Activated CD8-positive, alpha-beta memory T cell treated with anti-CD3 and anti-CD28 coated beads, Interleukin-2, amount 10 ng/mL, durations not matched to agents 7 days and 5 days (primary cell): ENCODE results near the gene RPL32. TPM values are rescaled to one million over a fixed set of nuclear protein-coding genes. Genes with fewer than 3 reads are reported as not detected.

Source experiments
- ATAC-seq: fragments of 150-1000 bp; cut with Tn5 transposase; one replicate; pipeline ENCODE4 v1.10.0; 2021; ENCODE audit warnings: moderate library complexity
- CTCF ChIA-PET: fragments of 350-600 bp; sonication (Branson Sonifier 250); formaldehyde crosslinking; loops from one replicate; lab custom pipeline; 2021; ENCODE audit warnings: antibody characterized with exemption; lab: Charles Lee
- DNase-seq: peaks from one replicate; pipeline ENCODE4 v3.0.0-alpha.2; 2020
- H3K27ac Mint-ChIP-seq: one replicate; pipeline ENCODE4 v1.8.0; 2021; ENCODE audit warnings: mild to moderate bottlenecking, mixed read lengths
- H3K27me3 Mint-ChIP-seq: one replicate; pipeline ENCODE4 v1.8.0; 2021; ENCODE audit warnings: mixed read lengths
- H3K36me3 Mint-ChIP-seq: one replicate; pipeline ENCODE4 v1.8.0; 2021; ENCODE audit warnings: mild to moderate bottlenecking, mixed read lengths
- H3K4me1 Mint-ChIP-seq: one replicate; pipeline ENCODE4 v1.8.0; 2021; ENCODE audit warnings: mixed read lengths
- H3K4me3 Mint-ChIP-seq: one replicate; pipeline ENCODE4 v1.8.0; 2021; ENCODE audit warnings: mild to moderate bottlenecking, moderate library complexity, mixed read lengths
- H3K9me3 Mint-ChIP-seq: one replicate; pipeline ENCODE4 v1.8.0; 2022; ENCODE audit warnings: low read depth, mixed read lengths
- total RNA-seq, 2 experiments: library from RNA; stranded (reverse); gene quantifications; one replicate each; pipeline ENCODE4 v1.2.3, GENCODE V29; 2021

Gene RPL32
- total RNA-seq, 2 experiments from 2014 or later = 1,759 to 1,893 TPM

GRCh38 chr3:12818773-12819172 lies 22.6 kb downstream of the RPL32 start:
- H3K27ac Mint-ChIP-seq = no peak overlapping the region
- no peak overlapping the region for H3K4me3 Mint-ChIP-seq
- CTCF ChIA-PET = no interaction called here
- ATAC-seq (no peak), DNase-seq (no peak)
- no peaks in the 10 kb centered on the region for H3K9me3 Mint-ChIP-seq
- no peaks in the 10 kb centered on the region for H3K27me3 Mint-ChIP-seq
- no peaks in the 10 kb centered on the region for H3K4me1 Mint-ChIP-seq
- H3K36me3 Mint-ChIP-seq = no peaks in the 10 kb centered on the region

- ATAC-seq = no peak
- Mint-ChIP-seq H3K36me3 (no peaks in the 10 kb centered on the region), H3K4me3 (no peak overlapping the region), H3K9me3 (no peaks in the 10 kb centered on the region), H3K27ac (no peak overlapping the region), H3K4me1 (no peaks in the 10 kb centered on the region), H3K27me3 (no peaks in the 10 kb centered on the region)
- no peak for DNase-seq
- CTCF ChIA-PET = no interaction called here
Measured at GRCh38 chr3:12818273-12818672, 23.1 kb downstream of the RPL32 start.

- ATAC-seq (no peak), DNase-seq (no peak)
- CTCF ChIA-PET = no interaction called here
- no peak overlapping the region for H3K4me3 Mint-ChIP-seq
- H3K36me3 Mint-ChIP-seq = no peaks in the 10 kb centered on the region
- no peak overlapping the region for H3K27ac Mint-ChIP-seq
- no peaks in the 10 kb centered on the region for H3K4me1 Mint-ChIP-seq
- no peaks in the 10 kb centered on the region for H3K9me3 Mint-ChIP-seq
- H3K27me3 Mint-ChIP-seq = no peaks in the 10 kb centered on the region
Measured at GRCh38 chr3:12817343-12817710, 24.0 kb downstream of the RPL32 start.

GRCh38 chr3:12816521-12817342 lies 24.6 kb downstream of the RPL32 start:
- Mint-ChIP-seq H3K27me3 (no peaks in the 10 kb centered on the region), H3K4me3 (no peak overlapping the region), H3K4me1 (no peaks in the 10 kb centered on the region), H3K9me3 (no peaks in the 10 kb centered on the region), H3K27ac (no peak overlapping the region), H3K36me3 (no peaks in the 10 kb centered on the region)
- no peak for ATAC-seq
- DNase-seq = no peak
- CTCF ChIA-PET = no interaction called here

- H3K4me1 Mint-ChIP-seq = peaks cover 2% of the 10 kb centered on the region
- H3K27me3 Mint-ChIP-seq = no peaks in the 10 kb centered on the region
- H3K27ac Mint-ChIP-seq = no peak overlapping the region
- DNase-seq (no peak), ATAC-seq (no peak)
- CTCF ChIA-PET = no interaction called here
- H3K36me3 Mint-ChIP-seq = no peaks in the 10 kb centered on the region
- no peaks in the 10 kb centered on the region for H3K9me3 Mint-ChIP-seq
- no peak overlapping the region for H3K4me3 Mint-ChIP-seq
Measured at GRCh38 chr3:12815719-12816118, 25.6 kb downstream of the RPL32 start.

- Mint-ChIP-seq H3K27me3 (no peaks in the 10 kb centered on the region), H3K36me3 (no peaks in the 10 kb centered on the region), H3K4me3 (no peak overlapping the region), H3K9me3 (no peaks in the 10 kb centered on the region), H3K4me1 (peaks cover 5% of the 10 kb centered on the region), H3K27ac (no peak overlapping the region)
- DNase-seq (no peak), ATAC-seq (no peak)
- CTCF ChIA-PET = no interaction called here
Measured at GRCh38 chr3:12815078-12815477, 26.3 kb downstream of the RPL32 start.

- DNase-seq (no peak), ATAC-seq (no peak)
- H3K9me3 Mint-ChIP-seq = no peaks in the 10 kb centered on the region
- CTCF ChIA-PET = no interaction called here
- no peak overlapping the region for H3K4me3 Mint-ChIP-seq
- H3K27me3 Mint-ChIP-seq = peaks cover 5% of the 10 kb centered on the region
- no peak overlapping the region for H3K27ac Mint-ChIP-seq
- peaks cover 5% of the 10 kb centered on the region for H3K4me1 Mint-ChIP-seq
- no peaks in the 10 kb centered on the region for H3K36me3 Mint-ChIP-seq
Measured at GRCh38 chr3:12813967-12814366, 27.4 kb downstream of the RPL32 start.

- no peak overlapping the region for H3K27ac Mint-ChIP-seq
- CTCF ChIA-PET = interaction anchor here (0.7 to 1.5 kb wide), 3 partner anchors 15 to 1280 kb away, joined by 3 to 4 read pairs (median 4); no protein-coding TSS in a partner anchor
- peaks cover 5% of the 10 kb centered on the region for H3K4me1 Mint-ChIP-seq
- peaks cover 11% of the 10 kb centered on the region for H3K27me3 Mint-ChIP-seq
- H3K4me3 Mint-ChIP-seq = no peak overlapping the region
- H3K36me3 Mint-ChIP-seq = no peaks in the 10 kb centered on the region
- DNase-seq (no peak), ATAC-seq (no peak)
- no peaks in the 10 kb centered on the region for H3K9me3 Mint-ChIP-seq
Measured at GRCh38 chr3:12812812-12813211, 28.6 kb downstream of the RPL32 start.

GRCh38 chr3:12810961-12811360 lies 30.4 kb downstream of the RPL32 start:
- Mint-ChIP-seq H3K27ac (peak overlapping the region; percentile 67), H3K4me1 (peaks cover 5% of the 10 kb centered on the region), H3K36me3 (no peaks in the 10 kb centered on the region), H3K27me3 (peaks cover 11% of the 10 kb centered on the region), H3K9me3 (no peaks in the 10 kb centered on the region), H3K4me3 (peak overlapping the region; percentile 54)
- DNase-seq = no peak
- CTCF ChIA-PET = interaction anchor here (1.5 to 2.4 kb wide), 6 partner anchors 23 to 184 kb away, joined by 4 to 31 read pairs (median 8); partner anchors contain the start of gene RPL32
- ATAC-seq = no peak

- peak; percentile 96 for DNase-seq
- Mint-ChIP-seq H3K36me3 (no peaks in the 10 kb centered on the region), H3K27ac (peak overlapping the region; percentile 67), H3K27me3 (peaks cover 11% of the 10 kb centered on the region), H3K4me1 (peaks cover 5% of the 10 kb centered on the region), H3K9me3 (no peaks in the 10 kb centered on the region), H3K4me3 (peak overlapping the region; percentile 54)
- peak; percentile 99 for ATAC-seq
- CTCF ChIA-PET = interaction anchor here (0.6 to 3.1 kb wide), 22 partner anchors 9 to 326 kb away, joined by 3 to 31 read pairs (median 4); partner anchors contain the start of genes CAND2, RPL32 and TSEN2
Measured at GRCh38 chr3:12810013-12810780, 31.2 kb downstream of the RPL32 start.

- ATAC-seq = no peak
- Mint-ChIP-seq H3K4me3 (peak overlapping the region; percentile 35), H3K4me1 (peaks cover 5% of the 10 kb centered on the region), H3K27ac (no peak overlapping the region), H3K9me3 (no peaks in the 10 kb centered on the region), H3K36me3 (no peaks in the 10 kb centered on the region), H3K27me3 (peaks cover 11% of the 10 kb centered on the region)
- CTCF ChIA-PET = interaction anchor here (1.2 to 3.1 kb wide), 12 partner anchors 10 to 231 kb away, joined by 3 to 31 read pairs (median 8); partner anchors contain the start of genes CAND2 and RPL32
- no peak for DNase-seq
Measured at GRCh38 chr3:12809435-12809834, 31.9 kb downstream of the RPL32 start.

GRCh38 chr3:12809001-12809400 lies 32.4 kb downstream of the RPL32 start:
- peaks cover 11% of the 10 kb centered on the region for H3K27me3 Mint-ChIP-seq
- H3K4me1 Mint-ChIP-seq = peaks cover 5% of the 10 kb centered on the region
- H3K36me3 Mint-ChIP-seq = no peaks in the 10 kb centered on the region
- H3K4me3 Mint-ChIP-seq = no peak overlapping the region
- DNase-seq = no peak
- CTCF ChIA-PET = interaction anchor here (1.6 to 3.1 kb wide), 7 partner anchors 10 to 231 kb away, joined by 3 to 31 read pairs (median 8); partner anchors contain the start of genes CAND2 and RPL32
- H3K27ac Mint-ChIP-seq = no peak overlapping the region
- no peak for ATAC-seq
- H3K9me3 Mint-ChIP-seq = no peaks in the 10 kb centered on the region

- CTCF ChIA-PET = interaction anchor here (0.9 to 3.1 kb wide), 4 partner anchors 9 to 33 kb away, joined by 6 to 14 read pairs (median 9); partner anchors contain the start of genes CAND2 and RPL32
- H3K4me3 Mint-ChIP-seq = no peak overlapping the region
- H3K27ac Mint-ChIP-seq = no peak overlapping the region
- no peaks in the 10 kb centered on the region for H3K36me3 Mint-ChIP-seq
- H3K9me3 Mint-ChIP-seq = no peaks in the 10 kb centered on the region
- H3K4me1 Mint-ChIP-seq = peaks cover 5% of the 10 kb centered on the region
- ATAC-seq = no peak
- H3K27me3 Mint-ChIP-seq = peaks cover 11% of the 10 kb centered on the region
- DNase-seq = no peak
Measured at GRCh38 chr3:12808587-12808986, 32.8 kb downstream of the RPL32 start.
